Body of pancreas (tissue), 4 donors: ENCODE data around the gene DIAPH3. TPM values are rescaled to one million over a fixed set of nuclear protein-coding genes. Genes with fewer than 3 reads are reported as not detected.

Experiments
- ATAC-seq: fragments of 150-250 bp; one replicate; pipeline ENCODE4 v1.9.1; 2016
- DNase-seq, 4 donors: peaks; one replicate each; pipeline ENCODE4 v3.0.0-alpha.2; 2019
- H3K27ac ChIP-seq, 4 donors: fragments of 200-600 bp; sonication (generic); 1 replicate in 3 of 4; 2 replicates in 1 of 4; pipeline versions ENCODE4 v1.5.1 to v1.6.1; 2016 to 2019; ENCODE audit warnings: mild to moderate bottlenecking in 1 of 4, mixed read lengths in 1 of 4, moderate library complexity in 1 of 4
- H3K27me3 ChIP-seq, 2 donors: fragments of 200-600 bp; sonication (generic); one replicate each; pipeline ENCODE4 v1.6.0; 2016; ENCODE audit warnings: mild to moderate bottlenecking in 1 of 2
- H3K36me3 ChIP-seq, 2 donors: fragments of 200-600 bp; sonication (generic); replicated peaks in 1 of 2; 2 replicates each; pipeline ENCODE4 v1.5.1; 2016; ENCODE audit warnings: low read depth in 2 of 2; ENCODE audit not compliant: insufficient read depth in 1 of 2
- H3K4me1 ChIP-seq: fragments of 200-600 bp; sonication (generic); one replicate; pipeline ENCODE4 v1.6.0; 2016
- H3K4me3 ChIP-seq, 2 donors: fragments of 200-600 bp; sonication (generic); 1 replicate in 1 of 2; 2 replicates in 1 of 2; pipeline ENCODE4 v1.5.1; 2016 to 2019
- H3K9me3 ChIP-seq, 3 donors: fragments of 200-600 bp; sonication (generic); 1 replicate in 2 of 3; 2 replicates in 1 of 3; pipeline ENCODE4 v1.5.1; 2016
- CTCF ChIP-seq, 7 experiments: fragments of 450-650 bp in 4 of 7; fragments of 200-600 bp in 3 of 7; sonication (generic) in 3 of 7; IDR thresholded peaks; one replicate each; pipeline ENCODE4 v1.5.1; 2016 to 2019; ENCODE audit warnings: antibody characterized with exemption in 7 of 7
- POLR2A ChIP-seq, 3 donors: fragments of 450-650 bp; IDR thresholded peaks; one replicate each; pipeline ENCODE4 v1.6.1; 2016; ENCODE audit warnings: antibody characterized with exemption in 3 of 3, mild to moderate bottlenecking in 2 of 3
- WGBS, 2 donors: methylation state at CpG; one replicate each; pipeline ENCODE4 v1.1.5; 2017; 5-methylcytosine and 5-hydroxymethylcytosine counted together
- intact Hi-C: fragments of 100-400 bp; cut with DNase I; formaldehyde crosslinking; loops from one replicate; pipeline ENCODE4 v1.15.1; 2023
- total RNA-seq, 2 donors: library from RNA; depleted of rRNA; stranded (reverse); fragments of >200 nt; gene quantifications; one replicate each; pipeline ENCODE4 v1.1.0, GENCODE V29; 2016

The DIAPH3 gene
- total RNA-seq, 2 donors from 2014 or later = 0.33 to 0.78 TPM

- H3K36me3 ChIP-seq = no peaks in the 10 kb centered on the region
- 96 to 97% methylated on average over 5 of the region's 5 CpGs for WGBS, 2 donors
- H3K4me3 ChIP-seq = no peak overlapping the region
- H3K27ac ChIP-seq = no peak overlapping the region
- no peak for TF ChIP-seq CTCF (IDR thresholded peaks at IDR 0.05)
- TF ChIP-seq POLR2A (IDR thresholded peaks at IDR 0.05) = no peak
- peaks cover 5% of the 10 kb centered on the region for H3K4me1 ChIP-seq
- no peak for ATAC-seq
- no peak for DNase-seq
- no peaks in the 10 kb centered on the region for H3K9me3 ChIP-seq
- no peaks in the 10 kb centered on the region for H3K27me3 ChIP-seq
- intact Hi-C loops = no loop called here
These were observed 415.7 kb downstream of the DIAPH3 start for GRCh38 chr13:59748046-59748445.

GRCh38 chr13:59747529-59747928, 416.2 kb downstream of the DIAPH3 start:
- ATAC-seq (no peak), DNase-seq (no peak)
- no peaks in the 10 kb centered on the region for H3K27me3 ChIP-seq
- TF ChIP-seq CTCF (IDR thresholded peaks at IDR 0.05) (no peak), POLR2A (IDR thresholded peaks at IDR 0.05) (no peak)
- no peaks in the 10 kb centered on the region for H3K36me3 ChIP-seq
- H3K4me1 ChIP-seq = peaks cover 5% of the 10 kb centered on the region
- no peak overlapping the region for H3K27ac ChIP-seq
- intact Hi-C loops = no loop called here
- no peak overlapping the region for H3K4me3 ChIP-seq
- H3K9me3 ChIP-seq = no peaks in the 10 kb centered on the region
- 95 to 96% methylated on average over 1 of the region's 1 CpG for WGBS, 2 donors

- 86 to 88% methylated on average over 5 of the region's 5 CpGs for WGBS, 2 donors
- intact Hi-C loops = no loop called here
- no peaks in the 10 kb centered on the region for H3K9me3 ChIP-seq
- H3K36me3 ChIP-seq = no peaks in the 10 kb centered on the region
- H3K4me3 ChIP-seq = no peak overlapping the region
- H3K4me1 ChIP-seq = peaks cover 5% of the 10 kb centered on the region
- H3K27me3 ChIP-seq = no peaks in the 10 kb centered on the region
- DNase-seq = no peak
- H3K27ac ChIP-seq = no peak overlapping the region
- no peak for ATAC-seq
- TF ChIP-seq POLR2A (IDR thresholded peaks at IDR 0.05) (no peak), CTCF (IDR thresholded peaks at IDR 0.05) (no peak)
These were observed 417.3 kb downstream of the DIAPH3 start for GRCh38 chr13:59746291-59746962.

GRCh38 chr13:59745392-59745788, 418.3 kb downstream of the DIAPH3 start:
- 29 to 39% methylated on average over 1 of the region's 1 CpG for WGBS, 2 donors
- H3K4me3 ChIP-seq = no peak overlapping the region
- peaks cover 5% of the 10 kb centered on the region for H3K4me1 ChIP-seq
- intact Hi-C loops = no loop called here
- no peaks in the 10 kb centered on the region for H3K36me3 ChIP-seq
- peak; percentile 40 for ATAC-seq
- H3K27me3 ChIP-seq = no peaks in the 10 kb centered on the region
- H3K27ac ChIP-seq = no peak overlapping the region
- TF ChIP-seq POLR2A (IDR thresholded peaks at IDR 0.05) (no peak), CTCF (IDR thresholded peaks at IDR 0.05) (no peak)
- no peaks in the 10 kb centered on the region for H3K9me3 ChIP-seq
- DNase-seq = no peak

GRCh38 chr13:59744747-59745391, 418.9 kb downstream of the DIAPH3 start:
- DNase-seq = no peak
- ATAC-seq = no peak
- intact Hi-C loops = no loop called here
- TF ChIP-seq POLR2A (IDR thresholded peaks at IDR 0.05) (no peak), CTCF (IDR thresholded peaks at IDR 0.05) (no peak)
- Histone ChIP-seq H3K27me3 (no peaks in the 10 kb centered on the region), H3K27ac (no peak overlapping the region), H3K4me3 (no peak overlapping the region), H3K4me1 (peaks cover 5% of the 10 kb centered on the region), H3K9me3 (no peaks in the 10 kb centered on the region), H3K36me3 (no peaks in the 10 kb centered on the region)
- 79 to 84% methylated on average over 2 of the region's 2 CpGs for WGBS, 2 donors
